ENCODE results near the gene KIAA0232.

- no peak for TF ChIP-seq UBTF (IDR thresholded peaks at IDR 0.05; ENCODE audit: borderline replicate concordance in 1 of 2, low read depth in 2 of 2, low read length in 2 of 2)
- TF ChIP-seq EGR1 (conservative IDR thresholded peaks at IDR 0.05), result no peak
- no peak for TF ChIP-seq MYC (IDR thresholded peaks at IDR 0.05; ENCODE audit: low read depth, low read length)
- TF ChIP-seq MYC (CRISPR knock-in tag; IDR thresholded peaks at IDR 0.05; ENCODE audit: borderline replicate concordance, low read depth), result no peak
- no peak for TF ChIP-seq GTF2A2 (tag; IDR thresholded peaks at IDR 0.05)
- no peak for TF ChIP-seq ZFP36 (IDR thresholded peaks at IDR 0.05; ENCODE audit: low read depth, low read length, partially characterized antibody)
These were observed 101.9 kb downstream of the KIAA0232 start for GRCh38 chr4:6884341-6884870.

Data from K562 (cell line).